Fibroblast of lung (primary cell): ENCODE results near the gene GPR162.

ENCODE experiments used
- CTCF ChIP-seq, 2 donors: IDR thresholded peaks in 1 of 2; conservative IDR thresholded peaks in 1 of 2; 1 replicate in 1 of 2; 2 replicates in 1 of 2; pipeline ENCODE4 v1.5.1; 2011 to 2012; ENCODE audit warnings: low read length in 2 of 2, control low read depth in 1 of 2, inconsistent platforms in 1 of 2, low read depth in 1 of 2, mild to moderate bottlenecking in 1 of 2
- EZH2 ChIP-seq: IDR thresholded peaks from 2 replicates; pipeline ENCODE4 v1.5.1; 2012; ENCODE audit warnings: low read length, control low read depth, mild to moderate bottlenecking; ENCODE audit errors: missing control alignments

GRCh38 chr12:6826734-6827436, 5.3 kb downstream of the GPR162 start:
- TF ChIP-seq CTCF (conservative IDR thresholded peaks at IDR 0.05 in 1 of 2, IDR thresholded peaks at IDR 0.05 in 1 of 2; ENCODE audit: low read depth in 1 of 2, low read length in 2 of 2) (no peak), EZH2 (no peak)
